Measurements from ENCODE around the gene CCNJL. TPM values are rescaled to one million over a fixed set of nuclear protein-coding genes. Genes with fewer than 3 reads are reported as not detected.

Gene CCNJL
- total RNA-seq, 4 donors from 2014 or later: 0.15 to 0.18 TPM; not detected in 2

DNA sequence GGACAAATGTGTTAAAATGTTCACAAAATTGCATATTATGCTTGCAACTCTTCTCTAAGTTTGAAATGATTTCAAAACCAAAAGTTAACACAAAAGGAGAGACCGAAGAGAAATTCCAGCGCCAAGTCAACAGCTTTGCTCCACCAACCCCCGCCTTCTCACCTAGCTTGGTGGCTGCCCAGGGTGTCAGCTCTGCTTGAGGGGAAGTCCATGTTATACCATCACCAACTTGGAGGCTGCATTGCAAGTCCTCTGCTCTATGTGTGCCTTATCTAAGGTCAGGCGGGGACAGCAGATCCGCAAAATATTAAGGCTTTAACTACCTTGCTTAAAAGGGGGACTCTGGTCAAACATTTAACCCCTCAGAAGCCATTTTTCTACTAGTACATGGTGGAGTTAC, 14.6 kb downstream of the CCNJL start:
- TF ChIP-seq, protein P1, sequence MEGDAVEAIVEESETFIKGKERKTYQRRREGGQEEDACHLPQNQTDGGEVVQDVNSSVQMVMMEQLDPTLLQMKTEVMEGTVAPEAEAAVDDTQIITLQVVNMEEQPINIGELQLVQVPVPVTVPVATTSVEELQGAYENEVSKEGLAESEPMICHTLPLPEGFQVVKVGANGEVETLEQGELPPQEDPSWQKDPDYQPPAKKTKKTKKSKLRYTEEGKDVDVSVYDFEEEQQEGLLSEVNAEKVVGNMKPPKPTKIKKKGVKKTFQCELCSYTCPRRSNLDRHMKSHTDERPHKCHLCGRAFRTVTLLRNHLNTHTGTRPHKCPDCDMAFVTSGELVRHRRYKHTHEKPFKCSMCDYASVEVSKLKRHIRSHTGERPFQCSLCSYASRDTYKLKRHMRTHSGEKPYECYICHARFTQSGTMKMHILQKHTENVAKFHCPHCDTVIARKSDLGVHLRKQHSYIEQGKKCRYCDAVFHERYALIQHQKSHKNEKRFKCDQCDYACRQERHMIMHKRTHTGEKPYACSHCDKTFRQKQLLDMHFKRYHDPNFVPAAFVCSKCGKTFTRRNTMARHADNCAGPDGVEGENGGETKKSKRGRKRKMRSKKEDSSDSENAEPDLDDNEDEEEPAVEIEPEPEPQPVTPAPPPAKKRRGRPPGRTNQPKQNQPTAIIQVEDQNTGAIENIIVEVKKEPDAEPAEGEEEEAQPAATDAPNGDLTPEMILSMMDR (IDR thresholded peaks at IDR 0.05 in 4 of 5, conservative IDR thresholded peaks at IDR 0.05 in 1 of 5): no peak
- TF ChIP-seq POLR2A (IDR thresholded peaks at IDR 0.05): no peak
- H3K27ac ChIP-seq: no peak overlapping the region
- in situ Hi-C loops (cut with MboI; ENCODE audit: low sequenced_read_pairs in 4 of 4): no loop called here
- intact Hi-C loops (cut with DNase I; ENCODE audit: low total_unique reads): no loop called here
- H3K36me3 ChIP-seq: no peaks in the 10 kb centered on the region
- H3K4me1 ChIP-seq: no peaks in the 10 kb centered on the region
- no peak for DNase-seq
- H3K9me3 ChIP-seq: no peaks in the 10 kb centered on the region
- H3K4me3 ChIP-seq: no peak overlapping the region
- ATAC-seq: no peak
- H3K27me3 ChIP-seq: no peaks in the 10 kb centered on the region

DNA sequence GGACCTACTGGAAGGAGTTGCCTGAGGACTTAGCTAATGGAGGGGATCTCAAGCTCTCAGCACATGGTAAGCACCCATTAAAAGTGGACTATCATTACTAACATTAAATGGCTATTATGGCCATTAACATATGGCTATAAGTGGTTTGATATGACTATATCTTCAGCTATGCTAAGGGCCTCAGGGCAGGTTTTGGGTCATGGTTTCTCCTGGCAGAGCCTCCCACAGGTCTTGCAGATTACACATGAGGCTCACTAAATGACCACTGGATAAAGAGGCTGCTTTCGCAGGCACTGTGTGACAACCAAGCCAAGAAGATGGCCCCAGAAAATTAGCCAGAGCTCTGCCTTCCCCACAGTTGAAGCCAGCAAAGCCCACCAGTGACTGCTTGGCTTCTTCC, 15.4 kb downstream of the CCNJL start:
- DNase-seq (no peak), ATAC-seq (no peak)
- TF ChIP-seq POLR2A (IDR thresholded peaks at IDR 0.05): no peak
- TF ChIP-seq, protein P1 (IDR thresholded peaks at IDR 0.05 in 4 of 5, conservative IDR thresholded peaks at IDR 0.05 in 1 of 5): no peak
- intact Hi-C loops (cut with DNase I; ENCODE audit: low total_unique reads) (no loop called here), in situ Hi-C loops (cut with MboI; ENCODE audit: low sequenced_read_pairs in 4 of 4) (no loop called here)
- Histone ChIP-seq H3K9me3 (no peaks in the 10 kb centered on the region), H3K4me1 (no peaks in the 10 kb centered on the region), H3K27me3 (no peaks in the 10 kb centered on the region), H3K36me3 (no peaks in the 10 kb centered on the region), H3K4me3 (no peak overlapping the region), H3K27ac (no peak overlapping the region)

DNA sequence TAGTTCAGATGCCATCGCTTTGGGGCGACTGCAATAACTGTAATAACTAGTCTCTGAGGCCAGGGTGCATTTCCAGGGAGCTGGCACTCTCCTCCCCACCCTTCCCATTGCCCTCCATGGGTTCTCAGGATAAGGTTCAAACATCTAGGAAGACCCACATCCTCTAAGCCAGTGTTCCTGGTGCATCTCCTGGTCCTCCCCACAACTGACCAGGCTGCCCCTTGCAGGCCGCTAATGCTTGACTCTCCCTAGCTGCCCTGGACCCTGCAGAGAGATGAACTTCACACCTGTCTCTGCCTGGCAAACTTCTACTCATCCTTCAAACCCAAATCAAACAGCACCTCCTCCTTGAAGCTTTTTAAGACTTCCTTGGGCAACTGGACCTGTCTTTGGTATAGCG, 15.9 kb downstream of the CCNJL start:
- no peaks in the 10 kb centered on the region for H3K36me3 ChIP-seq
- no peaks in the 10 kb centered on the region for H3K4me1 ChIP-seq
- intact Hi-C loops (cut with DNase I; ENCODE audit: low total_unique reads) (no loop called here), in situ Hi-C loops (cut with MboI; ENCODE audit: low sequenced_read_pairs in 4 of 4) (no loop called here)
- no peak overlapping the region for H3K4me3 ChIP-seq
- H3K27ac ChIP-seq: no peak overlapping the region
- ATAC-seq (no peak), DNase-seq (no peak)
- no peaks in the 10 kb centered on the region for H3K9me3 ChIP-seq
- TF ChIP-seq POLR2A (IDR thresholded peaks at IDR 0.05): no peak
- TF ChIP-seq, protein P1 (IDR thresholded peaks at IDR 0.05 in 4 of 5, conservative IDR thresholded peaks at IDR 0.05 in 1 of 5): no peak
- H3K27me3 ChIP-seq: no peaks in the 10 kb centered on the region

DNA sequence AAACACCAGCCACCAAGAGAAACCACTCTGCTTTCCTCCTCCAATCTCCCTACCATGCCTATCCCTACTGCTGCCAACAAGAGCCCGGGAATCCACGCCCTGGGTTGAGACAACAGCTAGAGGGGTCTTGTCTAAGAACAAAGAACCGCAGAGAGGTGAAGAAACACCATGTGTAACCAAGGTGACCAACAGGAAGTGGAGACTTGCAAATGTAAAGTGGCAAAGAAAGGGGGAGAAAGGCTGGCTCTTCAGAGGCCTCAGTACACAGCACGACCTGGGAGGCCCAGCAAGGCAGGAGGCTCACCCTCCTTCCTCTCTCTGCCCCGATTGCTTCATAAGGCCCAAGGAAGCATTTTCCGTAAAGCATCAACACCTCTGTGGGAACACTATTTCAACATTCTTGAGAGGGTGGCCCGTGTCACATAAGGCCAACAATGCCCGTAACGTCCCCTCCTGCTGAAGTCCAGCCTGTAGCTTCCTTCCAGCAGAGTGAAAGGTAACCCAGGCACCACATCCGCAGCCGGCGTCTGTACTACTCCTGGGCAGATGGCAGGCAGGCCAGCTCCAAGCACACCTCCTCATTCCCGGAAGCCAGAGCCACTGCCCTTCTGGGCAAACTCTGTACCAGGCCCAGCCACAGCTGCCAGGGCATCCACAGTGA, 18.3 kb downstream of the CCNJL start:
- Histone ChIP-seq H3K36me3 (no peaks in the 10 kb centered on the region), H3K4me3 (no peak overlapping the region), H3K4me1 (no peaks in the 10 kb centered on the region), H3K27me3 (no peaks in the 10 kb centered on the region), H3K9me3 (no peaks in the 10 kb centered on the region), H3K27ac (no peak overlapping the region)
- ATAC-seq (no peak), DNase-seq (no peak)
- in situ Hi-C loops (cut with MboI; ENCODE audit: low sequenced_read_pairs in 4 of 4) (no loop called here), intact Hi-C loops (cut with DNase I; ENCODE audit: low total_unique reads) (no loop called here)
- TF ChIP-seq POLR2A (IDR thresholded peaks at IDR 0.05): no peak
- TF ChIP-seq, protein P1 (IDR thresholded peaks at IDR 0.05 in 4 of 5, conservative IDR thresholded peaks at IDR 0.05 in 1 of 5): no peak

DNA sequence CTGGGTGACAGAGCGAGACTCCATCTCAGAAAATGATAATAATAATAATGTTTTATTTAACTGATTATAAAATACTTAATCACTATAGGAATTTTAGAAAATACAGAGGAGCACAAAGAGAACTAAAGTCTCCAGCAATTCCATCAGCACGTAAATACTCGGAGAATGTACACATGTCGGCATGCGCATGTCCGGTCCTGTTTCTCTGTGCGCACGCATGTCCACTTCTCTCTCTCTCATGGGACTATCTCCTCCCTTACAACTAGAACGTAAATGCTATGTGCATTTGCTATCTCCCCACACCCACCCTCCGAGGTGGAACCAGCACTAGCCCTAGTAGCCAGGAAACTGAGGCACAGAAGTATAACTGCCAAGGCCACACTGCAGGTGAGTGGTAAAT, 19.0 kb downstream of the CCNJL start:
- Histone ChIP-seq H3K27me3 (no peaks in the 10 kb centered on the region), H3K9me3 (no peaks in the 10 kb centered on the region), H3K4me1 (no peaks in the 10 kb centered on the region), H3K4me3 (no peak overlapping the region), H3K36me3 (no peaks in the 10 kb centered on the region), H3K27ac (no peak overlapping the region)
- intact Hi-C loops (cut with DNase I; ENCODE audit: low total_unique reads) (no loop called here), in situ Hi-C loops (cut with MboI; ENCODE audit: low sequenced_read_pairs in 4 of 4) (no loop called here)
- ATAC-seq (no peak), DNase-seq (no peak)
- TF ChIP-seq, protein P1 (IDR thresholded peaks at IDR 0.05 in 4 of 5, conservative IDR thresholded peaks at IDR 0.05 in 1 of 5): no peak
- no peak for TF ChIP-seq POLR2A (IDR thresholded peaks at IDR 0.05)
